Astrocyte of the cerebellum (primary cell): ENCODE measurements around the gene FOXI2.
A peak's percentile ranks its signal among the peaks of the same experiment; 100 is the strongest.

Experiments used
- DNase-seq: peaks from one replicate; pipeline ENCODE4 v3.0.0-alpha.2; 2011; ENCODE audit warnings: low read depth
- H3K4me3 ChIP-seq: 2 replicates; pipeline ENCODE4 v1.5.1; 2011; ENCODE audit warnings: mild to moderate bottlenecking, low read depth, low read length, moderate library complexity
- CTCF ChIP-seq: IDR thresholded peaks from 2 replicates; pipeline ENCODE4 v1.5.1; 2012; ENCODE audit warnings: low read length, low read depth, moderate library complexity, mild to moderate bottlenecking; ENCODE audit errors: missing control alignments
- in situ Hi-C: cut with HindIII; loops from 2 replicates; pipeline ENCODE4 v1.10.0; 2017; ENCODE audit warnings: low sequenced_read_pairs

Gene FOXI2

GRCh38 chr10:127699311-127699710 lies 37.7 kb upstream of the FOXI2 start:
- no peak for TF ChIP-seq CTCF
- in situ Hi-C loops = no loop called here
- no peak for DNase-seq
- H3K4me3 ChIP-seq = no peak overlapping the region

DNA sequence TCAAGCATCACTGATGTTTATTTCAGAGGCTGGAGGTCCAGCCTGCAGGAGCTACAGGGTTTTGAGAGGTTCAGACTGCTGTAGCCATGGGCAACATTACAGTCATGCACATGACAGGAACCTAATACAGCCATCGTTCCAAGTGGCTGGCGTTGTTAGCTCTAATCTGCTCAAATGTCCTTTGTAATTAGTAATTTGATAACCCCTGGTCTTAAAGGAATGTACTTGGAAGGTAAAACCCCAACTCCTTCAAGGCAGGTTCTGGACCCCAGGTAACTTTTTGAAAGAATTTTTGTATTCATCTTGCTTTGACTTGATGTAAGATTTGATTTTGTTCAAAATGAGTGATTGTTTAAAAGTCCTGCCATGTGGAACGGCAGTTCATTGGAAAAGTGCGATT lies 34.7 kb upstream of the FOXI2 start:
- TF ChIP-seq CTCF = no peak
- DNase-seq = no peak
- H3K4me3 ChIP-seq = no peak overlapping the region
- in situ Hi-C loops = no loop called here

DNA sequence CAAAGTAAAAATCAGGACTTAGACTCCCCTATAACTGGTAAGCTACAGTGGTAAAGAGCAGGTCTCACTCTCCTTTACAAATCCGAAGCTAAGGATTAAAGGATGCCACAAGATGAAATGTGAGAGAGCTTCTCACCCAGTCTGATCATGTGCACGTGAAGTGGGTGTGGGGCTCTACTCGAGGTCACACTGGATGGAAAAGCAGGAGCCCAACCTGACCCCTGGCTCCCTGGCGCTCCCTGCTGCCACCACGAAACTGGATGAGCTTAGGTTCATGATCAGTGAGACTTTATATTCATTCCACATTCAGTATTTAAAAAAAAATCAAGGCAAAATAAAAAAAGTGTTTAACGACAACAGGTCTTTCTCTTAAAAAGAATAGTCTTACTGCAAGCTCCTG lies 21.7 kb upstream of the FOXI2 start:
- no peak for TF ChIP-seq CTCF
- in situ Hi-C loops = no loop called here
- H3K4me3 ChIP-seq = no peak overlapping the region
- no peak for DNase-seq

DNA sequence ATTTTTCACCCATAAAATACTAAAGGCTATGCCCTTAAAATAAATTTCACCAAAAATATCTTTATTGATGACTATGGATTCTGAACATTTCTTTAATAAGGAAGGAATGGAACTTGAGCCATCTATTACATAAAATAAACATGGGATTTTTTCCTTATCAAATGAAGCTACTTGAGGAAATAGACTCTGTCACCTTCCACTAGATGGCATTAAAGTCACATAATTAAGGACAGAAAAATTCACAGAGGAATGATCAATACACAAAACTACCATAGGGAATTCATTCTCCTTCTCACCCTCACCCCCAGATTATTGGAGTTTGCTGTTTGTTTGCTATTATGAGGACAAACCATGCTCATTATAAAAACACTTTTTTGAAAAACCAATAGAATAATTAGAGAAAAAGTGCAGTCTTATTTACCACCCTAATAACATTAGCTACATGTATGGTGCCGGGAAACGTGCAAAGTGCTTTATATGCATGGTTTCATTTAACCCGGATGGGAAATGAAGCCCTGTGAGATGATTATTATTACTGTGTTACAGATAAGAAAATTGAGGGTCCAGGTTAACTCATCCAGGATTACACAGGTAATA lies 21.1 kb upstream of the FOXI2 start:
- peak; percentile 1 for DNase-seq
- no peak overlapping the region for H3K4me3 ChIP-seq
- TF ChIP-seq CTCF = no peak
- in situ Hi-C loops = no loop called here

DNA sequence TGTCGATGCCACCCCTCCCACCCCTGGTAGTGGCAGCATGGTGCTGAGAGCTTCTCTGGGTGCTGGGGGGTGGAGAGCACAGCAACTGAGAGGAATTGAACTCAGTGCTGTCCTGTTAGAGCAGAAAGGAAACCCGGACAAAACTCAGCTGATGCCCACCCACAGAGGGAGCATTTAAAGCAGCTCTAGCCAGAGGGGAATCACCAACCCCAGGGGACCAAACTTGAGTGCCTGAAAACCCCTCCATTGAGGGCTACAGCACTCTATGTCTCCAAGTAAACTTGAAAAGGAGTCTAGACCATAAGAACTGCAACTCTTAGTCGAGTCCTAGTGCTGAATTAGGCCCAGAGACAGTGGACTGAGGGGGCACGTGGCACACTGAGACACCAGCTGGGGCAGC lies 16.8 kb upstream of the FOXI2 start:
- no peak overlapping the region for H3K4me3 ChIP-seq
- no peak for DNase-seq
- in situ Hi-C loops = no loop called here
- TF ChIP-seq CTCF = no peak

- DNase-seq = no peak
- no peak for TF ChIP-seq CTCF
- no peak overlapping the region for H3K4me3 ChIP-seq
- in situ Hi-C loops = no loop called here
Measured at GRCh38 chr10:127720903-127721302, 16.1 kb upstream of the FOXI2 start.

GRCh38 chr10:127734753-127735152 lies 2.2 kb upstream of the FOXI2 start:
- in situ Hi-C loops = no loop called here
- H3K4me3 ChIP-seq = no peak overlapping the region
- TF ChIP-seq CTCF = no peak
- no peak for DNase-seq
